ENCODE measurements around the gene FKBP9.

The FKBP9 gene

GRCh38 chr7:33054261-33054964, 97.2 kb downstream of the FKBP9 start:
- H3K4me1 ChIP-seq (ENCODE audit: insufficient read depth, poor library complexity, severe bottlenecking) = peaks cover 11% of the 10 kb centered on the region
- no peaks in the 10 kb centered on the region for H3K9me3 ChIP-seq (ENCODE audit: severe bottlenecking)
- 0 out of 2 replicates have a peak, but pooled peaks cover 8% of the 10 kb centered on the region for H3K36me3 ChIP-seq (ENCODE audit: low read depth)
- H3K27me3 ChIP-seq (ENCODE audit: insufficient read depth, poor library complexity, severe bottlenecking) = no peaks in the 10 kb centered on the region
- peak; percentile 58; the same call in 2 of the 3 replicates for ATAC-seq (ENCODE audit: low read depth)
- peak overlapping the region; percentile 6 for H3K27ac ChIP-seq (ENCODE audit: poor library complexity, severe bottlenecking)
- no peak for DNase-seq (ENCODE audit: low spot score)
- TF ChIP-seq, protein P1, sequence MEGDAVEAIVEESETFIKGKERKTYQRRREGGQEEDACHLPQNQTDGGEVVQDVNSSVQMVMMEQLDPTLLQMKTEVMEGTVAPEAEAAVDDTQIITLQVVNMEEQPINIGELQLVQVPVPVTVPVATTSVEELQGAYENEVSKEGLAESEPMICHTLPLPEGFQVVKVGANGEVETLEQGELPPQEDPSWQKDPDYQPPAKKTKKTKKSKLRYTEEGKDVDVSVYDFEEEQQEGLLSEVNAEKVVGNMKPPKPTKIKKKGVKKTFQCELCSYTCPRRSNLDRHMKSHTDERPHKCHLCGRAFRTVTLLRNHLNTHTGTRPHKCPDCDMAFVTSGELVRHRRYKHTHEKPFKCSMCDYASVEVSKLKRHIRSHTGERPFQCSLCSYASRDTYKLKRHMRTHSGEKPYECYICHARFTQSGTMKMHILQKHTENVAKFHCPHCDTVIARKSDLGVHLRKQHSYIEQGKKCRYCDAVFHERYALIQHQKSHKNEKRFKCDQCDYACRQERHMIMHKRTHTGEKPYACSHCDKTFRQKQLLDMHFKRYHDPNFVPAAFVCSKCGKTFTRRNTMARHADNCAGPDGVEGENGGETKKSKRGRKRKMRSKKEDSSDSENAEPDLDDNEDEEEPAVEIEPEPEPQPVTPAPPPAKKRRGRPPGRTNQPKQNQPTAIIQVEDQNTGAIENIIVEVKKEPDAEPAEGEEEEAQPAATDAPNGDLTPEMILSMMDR (IDR thresholded peaks at IDR 0.05; ENCODE audit: poor library complexity, severe bottlenecking) = no peak
- H3K4me3 ChIP-seq (ENCODE audit: severe bottlenecking) = no peak overlapping the region

DNA sequence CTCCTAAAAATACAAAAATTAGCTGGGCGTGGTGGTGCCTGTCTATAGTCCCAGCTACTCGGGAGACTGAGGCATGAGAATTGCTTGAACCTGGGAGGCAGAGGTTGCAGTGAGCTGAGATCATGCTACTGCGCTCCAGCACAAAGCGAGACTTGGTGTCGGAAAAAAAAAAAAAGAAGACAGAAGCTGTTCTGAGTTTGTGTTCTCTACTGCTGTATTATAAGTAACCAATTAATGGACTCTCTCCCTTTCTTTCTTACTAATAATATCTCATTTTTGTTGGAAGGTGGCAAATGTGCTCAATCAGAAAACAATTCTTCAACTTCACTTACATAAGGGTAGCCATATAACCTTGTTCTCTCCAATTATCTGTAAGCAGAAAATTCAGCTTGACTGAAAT, 97.9 kb downstream of the FKBP9 start:
- 0 out of 2 replicates have a peak, but pooled peaks cover 8% of the 10 kb centered on the region for H3K36me3 ChIP-seq (ENCODE audit: low read depth)
- no peak overlapping the region for H3K27ac ChIP-seq (ENCODE audit: poor library complexity, severe bottlenecking)
- no peaks in the 10 kb centered on the region for H3K27me3 ChIP-seq (ENCODE audit: insufficient read depth, poor library complexity, severe bottlenecking)
- ATAC-seq (ENCODE audit: low read depth) = no peak
- TF ChIP-seq, protein P1 (IDR thresholded peaks at IDR 0.05; ENCODE audit: poor library complexity, severe bottlenecking) = no peak
- DNase-seq (ENCODE audit: low spot score) = no peak
- H3K4me3 ChIP-seq (ENCODE audit: severe bottlenecking) = no peak overlapping the region
- no peaks in the 10 kb centered on the region for H3K9me3 ChIP-seq (ENCODE audit: severe bottlenecking)
- H3K4me1 ChIP-seq (ENCODE audit: insufficient read depth, poor library complexity, severe bottlenecking) = peaks cover 12% of the 10 kb centered on the region
